Measurements from ENCODE around the gene CD209. TPM values are rescaled to one million over a fixed set of nuclear protein-coding genes. Genes with fewer than 3 reads are reported as not detected.

Gene CD209
- total RNA-seq, 1 donor, result not detected

DNA sequence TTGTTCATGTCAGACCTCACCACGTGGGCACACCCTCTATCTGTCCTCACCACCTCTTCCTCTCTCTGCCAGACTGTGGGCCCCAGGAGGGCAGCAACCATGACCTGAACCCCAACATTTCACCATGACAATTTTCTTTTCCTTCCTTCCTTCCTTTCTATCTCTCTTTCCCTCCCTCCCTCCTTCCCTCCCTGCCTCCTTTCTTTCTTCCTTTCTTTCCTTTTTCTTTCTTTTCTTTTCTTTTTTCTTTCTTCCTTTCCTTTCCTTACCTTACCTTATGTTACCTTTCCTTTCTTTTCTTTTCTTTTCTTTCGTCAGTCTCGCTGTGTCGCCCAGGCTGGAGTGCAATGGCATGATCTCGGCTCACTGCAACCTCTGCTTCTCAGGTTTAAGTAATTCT is 36.7 kb downstream of the CD209 start:
- TF ChIP-seq, protein P1, sequence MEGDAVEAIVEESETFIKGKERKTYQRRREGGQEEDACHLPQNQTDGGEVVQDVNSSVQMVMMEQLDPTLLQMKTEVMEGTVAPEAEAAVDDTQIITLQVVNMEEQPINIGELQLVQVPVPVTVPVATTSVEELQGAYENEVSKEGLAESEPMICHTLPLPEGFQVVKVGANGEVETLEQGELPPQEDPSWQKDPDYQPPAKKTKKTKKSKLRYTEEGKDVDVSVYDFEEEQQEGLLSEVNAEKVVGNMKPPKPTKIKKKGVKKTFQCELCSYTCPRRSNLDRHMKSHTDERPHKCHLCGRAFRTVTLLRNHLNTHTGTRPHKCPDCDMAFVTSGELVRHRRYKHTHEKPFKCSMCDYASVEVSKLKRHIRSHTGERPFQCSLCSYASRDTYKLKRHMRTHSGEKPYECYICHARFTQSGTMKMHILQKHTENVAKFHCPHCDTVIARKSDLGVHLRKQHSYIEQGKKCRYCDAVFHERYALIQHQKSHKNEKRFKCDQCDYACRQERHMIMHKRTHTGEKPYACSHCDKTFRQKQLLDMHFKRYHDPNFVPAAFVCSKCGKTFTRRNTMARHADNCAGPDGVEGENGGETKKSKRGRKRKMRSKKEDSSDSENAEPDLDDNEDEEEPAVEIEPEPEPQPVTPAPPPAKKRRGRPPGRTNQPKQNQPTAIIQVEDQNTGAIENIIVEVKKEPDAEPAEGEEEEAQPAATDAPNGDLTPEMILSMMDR (IDR thresholded peaks at IDR 0.05; ENCODE audit: insufficient read depth, low read depth, low read length), result no peak
- no peak for DNase-seq (ENCODE audit: low read depth)
- no peak overlapping the region for H3K4me3 ChIP-seq (ENCODE audit: low read depth, low read length)

DNA sequence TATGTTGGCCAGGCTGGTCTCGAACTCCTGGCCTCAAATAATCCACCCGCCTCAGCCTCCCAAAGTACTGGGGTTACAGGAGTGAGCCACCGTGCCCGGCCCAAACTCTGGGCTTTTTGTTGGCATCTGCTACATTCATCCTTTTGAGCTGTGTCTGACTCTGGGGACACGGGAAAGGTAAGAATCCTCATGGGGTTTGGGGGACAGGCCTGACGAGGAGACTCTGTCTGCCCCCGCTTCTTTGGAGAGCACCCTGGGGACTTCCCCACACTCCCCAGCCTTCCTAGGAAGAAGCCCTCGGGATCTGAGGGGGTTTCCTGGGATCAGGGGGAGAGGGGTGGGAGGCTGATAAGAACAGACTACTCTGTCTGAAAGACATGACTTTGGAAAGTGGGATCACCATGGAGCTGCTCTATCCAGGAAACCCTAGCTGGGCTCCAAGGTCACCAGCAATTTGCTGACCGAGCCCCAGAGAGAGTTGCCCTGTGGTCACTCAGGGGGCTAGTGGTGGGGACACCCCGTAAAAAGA is 37.3 kb downstream of the CD209 start:
- DNase-seq (ENCODE audit: low read depth), result no peak
- TF ChIP-seq, protein P1 (IDR thresholded peaks at IDR 0.05; ENCODE audit: insufficient read depth, low read depth, low read length), result no peak
- H3K4me3 ChIP-seq (ENCODE audit: low read depth, low read length), result no peak overlapping the region

DNA sequence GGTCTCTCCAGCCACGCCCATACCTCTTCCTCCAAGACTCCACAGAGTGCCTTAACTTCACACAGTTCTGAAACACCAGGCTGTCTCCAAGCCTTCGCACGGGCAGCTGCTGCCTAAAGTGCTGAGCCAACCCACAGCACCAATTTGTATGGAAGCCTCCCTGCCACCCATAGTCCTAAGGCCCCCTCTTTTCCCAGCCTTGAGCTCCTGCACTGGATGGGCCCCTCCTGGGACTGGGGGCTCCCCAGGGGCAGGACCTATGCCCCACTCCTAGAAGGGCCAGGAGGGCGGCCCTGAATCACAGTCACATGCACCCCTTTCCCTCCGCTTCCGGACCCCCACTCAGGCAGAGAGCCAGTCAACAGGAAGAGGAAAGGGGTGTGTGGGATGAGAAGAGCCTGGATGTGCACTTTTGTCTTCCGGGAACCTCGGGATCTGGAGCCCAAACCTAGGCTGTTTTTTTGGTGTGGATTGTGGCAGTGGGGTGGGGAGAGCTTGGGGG is 40.3 kb downstream of the CD209 start:
- DNase-seq (ENCODE audit: low read depth), result no peak
- TF ChIP-seq, protein P1 (IDR thresholded peaks at IDR 0.05; ENCODE audit: insufficient read depth, low read depth, low read length), result no peak
- H3K4me3 ChIP-seq (ENCODE audit: low read depth, low read length), result no peak overlapping the region

DNA sequence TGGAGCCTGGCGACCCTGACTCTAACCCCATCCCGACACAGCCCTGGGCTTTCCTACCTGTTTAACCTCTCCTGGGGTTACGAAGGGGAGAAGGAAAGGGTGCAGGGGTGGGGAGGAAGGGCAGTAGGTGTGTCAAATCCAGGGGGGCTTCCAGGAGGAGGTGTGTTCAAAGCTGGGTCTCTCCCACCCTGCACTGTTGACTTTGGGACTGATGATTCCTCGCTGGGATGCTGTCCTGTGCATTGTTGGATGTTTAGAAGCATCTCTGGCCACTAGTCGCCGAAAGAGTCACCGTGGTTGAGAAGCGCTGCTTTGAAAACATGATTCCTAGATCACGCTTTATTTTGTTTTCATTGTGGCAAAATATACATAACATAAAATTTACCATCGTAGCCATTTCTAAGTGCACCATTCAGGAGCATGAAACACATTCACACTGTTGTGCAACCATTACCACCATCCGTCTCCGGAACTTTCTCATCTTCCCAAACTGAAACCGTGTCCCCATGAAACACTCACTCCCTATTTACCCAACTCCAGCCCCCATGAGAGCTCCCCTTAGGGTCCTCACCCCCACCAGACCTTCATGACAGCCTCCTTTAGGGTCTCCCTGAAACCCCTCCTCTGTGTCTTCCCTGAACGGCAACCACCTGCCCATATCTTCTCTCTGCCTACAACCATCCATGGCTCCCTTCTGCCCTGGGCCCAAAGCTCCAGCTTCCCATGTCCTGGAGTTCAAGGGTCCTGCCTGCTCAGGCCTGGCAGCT is 41.0 kb downstream of the CD209 start:
- no peak for DNase-seq (ENCODE audit: low read depth)
- no peak overlapping the region for H3K4me3 ChIP-seq (ENCODE audit: low read depth, low read length)
- TF ChIP-seq, protein P1 (IDR thresholded peaks at IDR 0.05; ENCODE audit: insufficient read depth, low read depth, low read length), result no peak

DNA sequence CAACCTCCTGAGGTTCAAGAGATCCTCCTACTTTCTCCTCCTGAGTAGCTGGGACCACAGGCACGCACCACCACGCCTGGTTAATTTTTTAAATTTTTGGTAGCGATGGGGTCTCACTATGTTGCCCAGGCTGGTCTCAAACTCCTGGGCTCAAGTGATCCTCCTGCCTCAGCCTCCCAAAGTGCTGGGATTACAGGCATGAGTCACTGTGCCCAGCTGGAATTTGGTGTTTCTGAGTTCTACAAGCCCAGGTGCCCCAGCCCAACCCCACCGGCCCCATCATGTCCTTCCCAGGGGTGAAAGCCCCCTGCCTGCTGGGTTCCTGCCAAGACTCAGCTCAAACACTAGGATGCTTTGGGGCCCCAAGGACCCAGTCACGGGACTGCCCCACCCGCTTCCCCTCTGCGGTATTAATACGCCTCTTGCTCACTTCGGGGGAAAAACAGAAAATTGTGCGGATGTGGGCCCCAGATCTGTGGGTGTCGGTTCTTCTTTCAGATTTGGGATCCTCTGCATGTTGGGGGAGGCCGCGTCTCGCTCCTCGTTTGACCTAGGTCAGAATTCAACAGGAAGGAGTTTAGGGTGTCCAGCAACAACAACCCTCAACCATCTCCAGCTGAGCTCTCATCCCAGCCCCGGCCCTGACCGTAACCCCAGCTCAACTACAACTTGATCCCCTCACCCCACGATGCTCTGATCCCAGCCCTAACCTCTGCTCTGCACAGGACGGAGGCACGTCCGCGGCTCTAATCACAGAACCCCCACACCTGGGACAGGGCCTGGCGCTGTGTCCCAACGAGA is 41.7 kb downstream of the CD209 start:
- no peak for DNase-seq (ENCODE audit: low read depth)
- TF ChIP-seq, protein P1 (IDR thresholded peaks at IDR 0.05; ENCODE audit: insufficient read depth, low read depth, low read length), result no peak
- no peak overlapping the region for H3K4me3 ChIP-seq (ENCODE audit: low read depth, low read length)

DNA sequence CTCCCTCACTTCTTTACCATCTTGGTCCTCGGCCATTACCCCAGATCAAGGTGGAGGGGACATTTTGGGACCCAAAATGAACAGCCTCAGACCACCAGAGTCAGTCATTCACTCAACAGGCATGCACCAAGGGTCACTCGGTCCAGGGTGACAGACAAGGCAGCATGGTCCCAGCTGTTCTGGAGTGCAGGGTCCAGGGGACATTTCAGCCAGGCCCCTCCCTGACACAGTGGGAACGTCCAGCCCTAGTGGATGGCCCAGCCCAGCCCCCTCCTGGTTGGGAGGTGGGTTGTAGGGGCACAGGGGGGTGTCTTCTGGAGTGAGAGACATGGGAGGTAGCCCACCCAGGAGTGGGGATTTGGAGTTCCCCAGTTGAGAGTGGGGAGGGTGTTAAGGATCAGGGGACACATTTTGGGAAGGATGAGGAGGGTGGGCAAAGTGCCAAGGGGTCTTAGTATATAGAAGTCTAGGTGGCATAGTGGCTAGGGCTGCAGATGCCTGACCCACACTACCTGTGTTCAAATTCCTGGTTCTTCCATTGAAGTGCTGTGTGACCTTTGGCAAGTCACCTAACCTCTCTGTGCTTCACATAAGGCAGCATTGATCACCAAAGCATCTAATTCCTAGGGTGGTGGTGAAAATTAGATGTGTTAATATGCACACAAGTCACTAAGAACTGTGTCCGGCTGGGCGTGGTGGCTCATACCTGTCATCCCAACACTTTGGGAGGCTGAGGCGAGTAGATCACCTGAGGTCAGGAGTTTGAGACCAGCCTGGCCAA is 42.9 kb downstream of the CD209 start:
- H3K4me3 ChIP-seq (ENCODE audit: low read depth, low read length), result no peak overlapping the region
- no peak for DNase-seq (ENCODE audit: low read depth)
- TF ChIP-seq, protein P1 (IDR thresholded peaks at IDR 0.05; ENCODE audit: insufficient read depth, low read depth, low read length), result no peak

All from fibroblast of villous mesenchyme (primary cell).